ENCODE measurements around the gene PTPN12.
"Not testable (repeated sequence)": the region's sequence is repeated elsewhere in the genome, so short reads cannot be mapped to it uniquely, and the experiment has no call there.

The PTPN12 gene

GRCh38 chr7:77537136-77537777 lies at the start of gene PTPN12:
Gene PTPN12, plus strand, starts transcription at chr7:77537295. Its CDS starts 252 bp downstream, at chr7:77537547.
- no peaks in the 10 kb centered on the region for H3K27me3 Mint-ChIP-seq
- peak within 1 kb of the TSS; percentile 96 for H3K27ac Mint-ChIP-seq
- H3K9me3 Mint-ChIP-seq = no peaks in the 10 kb centered on the region
- H3K4me1 Mint-ChIP-seq (ENCODE audit: low read depth) = peaks cover 22% of the 10 kb centered on the region
- H3K4me3 Mint-ChIP-seq = peak within 1 kb of the TSS; percentile 95
- peaks cover 6% of the 10 kb centered on the region for H3K36me3 Mint-ChIP-seq (ENCODE audit: low read depth)
- DNase-seq = no peak

- no peak for DNase-seq
- Mint-ChIP-seq H3K27ac (no peak overlapping the region), H3K9me3 (peaks cover 7% of the 10 kb centered on the region), H3K27me3 (peaks cover 3% of the 10 kb centered on the region), H3K4me3 (no peak overlapping the region), H3K4me1 (ENCODE audit: low read depth) (no peaks in the 10 kb centered on the region), H3K36me3 (ENCODE audit: low read depth) (no peaks in the 10 kb centered on the region)
These were observed 48.1 kb upstream of the PTPN12 start for GRCh38 chr7:77488986-77489385.

GRCh38 chr7:77497079-77497478 lies 40.0 kb upstream of the PTPN12 start:
- Mint-ChIP-seq H3K4me3 (no peak overlapping the region), H3K36me3 (ENCODE audit: low read depth) (no peaks in the 10 kb centered on the region), H3K9me3 (peaks cover 13% of the 10 kb centered on the region), H3K27ac (no peak overlapping the region), H3K27me3 (no peaks in the 10 kb centered on the region), H3K4me1 (ENCODE audit: low read depth) (no peaks in the 10 kb centered on the region)
- no peak for DNase-seq

GRCh38 chr7:77498659-77499379 lies 38.3 kb upstream of the PTPN12 start:
- Mint-ChIP-seq H3K9me3 (peaks cover 7% of the 10 kb centered on the region), H3K4me1 (ENCODE audit: low read depth) (no peaks in the 10 kb centered on the region), H3K27ac (no peak overlapping the region), H3K36me3 (ENCODE audit: low read depth) (no peaks in the 10 kb centered on the region), H3K27me3 (no peaks in the 10 kb centered on the region), H3K4me3 (no peak overlapping the region)
- no peak for DNase-seq

GRCh38 chr7:77501192-77501515 lies 35.9 kb upstream of the PTPN12 start:
- Mint-ChIP-seq H3K27me3 (no peaks in the 10 kb centered on the region), H3K4me3 (no peak overlapping the region), H3K9me3 (no peaks in the 10 kb centered on the region), H3K36me3 (ENCODE audit: low read depth) (no peaks in the 10 kb centered on the region), H3K4me1 (ENCODE audit: low read depth) (no peaks in the 10 kb centered on the region), H3K27ac (no peak overlapping the region)
- no peak for DNase-seq

- Mint-ChIP-seq H3K4me3 (no peak overlapping the region), H3K9me3 (no peaks in the 10 kb centered on the region), H3K27ac (no peak overlapping the region), H3K4me1 (ENCODE audit: low read depth) (no peaks in the 10 kb centered on the region), H3K36me3 (ENCODE audit: low read depth) (no peaks in the 10 kb centered on the region), H3K27me3 (no peaks in the 10 kb centered on the region)
- no peak for DNase-seq
These were observed 32.1 kb upstream of the PTPN12 start for GRCh38 chr7:77504951-77505350.

GRCh38 chr7:77506899-77507298 lies 30.2 kb upstream of the PTPN12 start:
- H3K27me3 Mint-ChIP-seq = no peaks in the 10 kb centered on the region
- DNase-seq = no peak
- no peak overlapping the region for H3K27ac Mint-ChIP-seq
- no peaks in the 10 kb centered on the region for H3K9me3 Mint-ChIP-seq
- no peaks in the 10 kb centered on the region for H3K36me3 Mint-ChIP-seq (ENCODE audit: low read depth)
- H3K4me1 Mint-ChIP-seq (ENCODE audit: low read depth) = no peaks in the 10 kb centered on the region
- no peak overlapping the region for H3K4me3 Mint-ChIP-seq

- not testable (repeated sequence) for H3K27ac Mint-ChIP-seq; H3K4me3 Mint-ChIP-seq; H3K27me3 Mint-ChIP-seq; H3K4me1 Mint-ChIP-seq (ENCODE audit: low read depth); H3K9me3 Mint-ChIP-seq; H3K36me3 Mint-ChIP-seq (ENCODE audit: low read depth); DNase-seq
These were observed 24.0 kb upstream of the PTPN12 start for GRCh38 chr7:77513002-77513670.

GRCh38 chr7:77516085-77516484 lies 21.0 kb upstream of the PTPN12 start:
- Mint-ChIP-seq H3K27ac (no peak overlapping the region), H3K9me3 (no peaks in the 10 kb centered on the region), H3K27me3 (peaks cover 4% of the 10 kb centered on the region), H3K4me3 (no peak overlapping the region), H3K4me1 (ENCODE audit: low read depth) (no peaks in the 10 kb centered on the region), H3K36me3 (ENCODE audit: low read depth) (no peaks in the 10 kb centered on the region)
- DNase-seq = no peak

- no peak for DNase-seq
- no peaks in the 10 kb centered on the region for H3K4me1 Mint-ChIP-seq (ENCODE audit: low read depth)
- H3K36me3 Mint-ChIP-seq (ENCODE audit: low read depth) = no peaks in the 10 kb centered on the region
- H3K27ac Mint-ChIP-seq = no peak overlapping the region
- H3K4me3 Mint-ChIP-seq = no peak overlapping the region
- peaks cover 4% of the 10 kb centered on the region for H3K27me3 Mint-ChIP-seq
- no peaks in the 10 kb centered on the region for H3K9me3 Mint-ChIP-seq
These were observed 16.8 kb upstream of the PTPN12 start for GRCh38 chr7:77520261-77520660.

- DNase-seq; H3K4me1 Mint-ChIP-seq (ENCODE audit: low read depth); H3K9me3 Mint-ChIP-seq; H3K36me3 Mint-ChIP-seq (ENCODE audit: low read depth); H3K27me3 Mint-ChIP-seq; H3K27ac Mint-ChIP-seq; H3K4me3 Mint-ChIP-seq: not testable (repeated sequence)
These were observed 15.6 kb upstream of the PTPN12 start for GRCh38 chr7:77521537-77521936.

- no peak for DNase-seq
- Mint-ChIP-seq H3K4me1 (ENCODE audit: low read depth) (peaks cover 6% of the 10 kb centered on the region), H3K36me3 (ENCODE audit: low read depth) (no peaks in the 10 kb centered on the region), H3K4me3 (no peak overlapping the region), H3K27me3 (no peaks in the 10 kb centered on the region), H3K9me3 (no peaks in the 10 kb centered on the region), H3K27ac (no peak overlapping the region)
These were observed 12.4 kb upstream of the PTPN12 start for GRCh38 chr7:77524731-77525130.

- no peaks in the 10 kb centered on the region for H3K9me3 Mint-ChIP-seq
- H3K4me1 Mint-ChIP-seq (ENCODE audit: low read depth) = peaks cover 6% of the 10 kb centered on the region
- no peak overlapping the region for H3K4me3 Mint-ChIP-seq
- DNase-seq = no peak
- no peaks in the 10 kb centered on the region for H3K36me3 Mint-ChIP-seq (ENCODE audit: low read depth)
- H3K27me3 Mint-ChIP-seq = no peaks in the 10 kb centered on the region
- H3K27ac Mint-ChIP-seq = no peak overlapping the region
These were observed 11.9 kb upstream of the PTPN12 start for GRCh38 chr7:77525231-77525630.

- Mint-ChIP-seq H3K4me1 (ENCODE audit: low read depth) (peaks cover 12% of the 10 kb centered on the region), H3K27ac (no peak overlapping the region), H3K36me3 (ENCODE audit: low read depth) (no peaks in the 10 kb centered on the region), H3K9me3 (no peaks in the 10 kb centered on the region), H3K4me3 (no peak overlapping the region), H3K27me3 (no peaks in the 10 kb centered on the region)
- DNase-seq = no peak
These were observed 8.7 kb upstream of the PTPN12 start for GRCh38 chr7:77528368-77528767.

GRCh38 chr7:77529279-77529678 lies 7.8 kb upstream of the PTPN12 start:
- Mint-ChIP-seq H3K27ac (no peak overlapping the region), H3K4me1 (ENCODE audit: low read depth) (peaks cover 12% of the 10 kb centered on the region), H3K36me3 (ENCODE audit: low read depth) (no peaks in the 10 kb centered on the region), H3K9me3 (no peaks in the 10 kb centered on the region), H3K27me3 (no peaks in the 10 kb centered on the region), H3K4me3 (no peak overlapping the region)
- DNase-seq = no peak
